Measurements from ENCODE around the gene UNC80.

Gene UNC80

DNA sequence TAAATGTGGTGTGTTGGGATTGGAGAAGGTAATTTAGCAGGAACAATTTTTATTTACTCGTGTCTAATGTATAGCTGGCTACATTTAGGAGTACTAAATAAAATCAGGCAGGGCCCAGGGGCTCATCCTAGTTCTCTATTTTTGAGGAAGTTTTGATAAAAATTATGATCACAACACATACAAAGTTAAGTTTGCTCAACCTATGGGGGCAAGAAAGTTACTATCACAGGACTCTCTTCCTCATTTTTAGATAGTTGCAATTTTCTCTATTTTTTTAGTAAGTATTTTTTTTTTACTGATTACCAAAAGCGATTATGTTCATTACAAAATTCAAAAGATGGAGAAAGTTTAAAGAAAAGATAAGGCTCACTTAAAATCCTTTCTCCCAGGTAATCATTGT lies 170.8 kb downstream of the UNC80 start:
- TF ChIP-seq, protein P1, sequence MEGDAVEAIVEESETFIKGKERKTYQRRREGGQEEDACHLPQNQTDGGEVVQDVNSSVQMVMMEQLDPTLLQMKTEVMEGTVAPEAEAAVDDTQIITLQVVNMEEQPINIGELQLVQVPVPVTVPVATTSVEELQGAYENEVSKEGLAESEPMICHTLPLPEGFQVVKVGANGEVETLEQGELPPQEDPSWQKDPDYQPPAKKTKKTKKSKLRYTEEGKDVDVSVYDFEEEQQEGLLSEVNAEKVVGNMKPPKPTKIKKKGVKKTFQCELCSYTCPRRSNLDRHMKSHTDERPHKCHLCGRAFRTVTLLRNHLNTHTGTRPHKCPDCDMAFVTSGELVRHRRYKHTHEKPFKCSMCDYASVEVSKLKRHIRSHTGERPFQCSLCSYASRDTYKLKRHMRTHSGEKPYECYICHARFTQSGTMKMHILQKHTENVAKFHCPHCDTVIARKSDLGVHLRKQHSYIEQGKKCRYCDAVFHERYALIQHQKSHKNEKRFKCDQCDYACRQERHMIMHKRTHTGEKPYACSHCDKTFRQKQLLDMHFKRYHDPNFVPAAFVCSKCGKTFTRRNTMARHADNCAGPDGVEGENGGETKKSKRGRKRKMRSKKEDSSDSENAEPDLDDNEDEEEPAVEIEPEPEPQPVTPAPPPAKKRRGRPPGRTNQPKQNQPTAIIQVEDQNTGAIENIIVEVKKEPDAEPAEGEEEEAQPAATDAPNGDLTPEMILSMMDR (IDR thresholded peaks at IDR 0.05; ENCODE audit: extremely low read depth, missing control alignments), result no peak
- DNase-seq (ENCODE audit: low spot score), result no peak

DNA sequence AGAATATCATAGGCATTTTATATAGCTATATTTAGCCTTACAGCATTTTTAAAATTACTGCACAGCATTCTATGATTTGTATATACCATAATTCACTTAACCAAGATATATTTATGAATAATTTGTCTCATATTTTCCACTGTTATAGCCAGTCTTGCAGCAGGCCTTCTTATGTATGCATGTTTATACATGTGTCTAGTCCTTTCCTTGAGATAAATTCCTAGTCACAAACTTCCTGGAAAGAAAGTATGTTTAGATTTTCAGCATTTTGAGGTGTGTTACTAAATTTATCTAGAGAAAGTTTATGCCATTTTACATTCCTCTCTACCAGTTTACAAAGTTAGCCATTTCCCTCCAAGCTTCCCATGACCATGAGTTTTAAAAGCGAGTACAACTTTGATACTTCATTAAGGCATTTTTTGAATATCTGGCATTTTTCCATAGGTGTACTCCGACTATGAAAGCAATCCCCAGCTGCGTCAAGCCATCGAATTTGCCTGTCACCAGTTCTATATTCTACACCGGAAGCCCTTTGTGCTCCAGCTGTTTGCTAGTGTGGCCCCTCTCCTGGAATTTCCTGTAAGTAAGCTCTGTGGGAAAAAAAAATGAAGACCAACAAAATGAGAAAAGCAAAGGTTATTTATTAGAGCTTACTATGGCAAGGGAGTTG lies 171.4 kb downstream of the UNC80 start:
- TF ChIP-seq, protein P1 (IDR thresholded peaks at IDR 0.05; ENCODE audit: extremely low read depth, missing control alignments), result no peak
- DNase-seq (ENCODE audit: low spot score), result no peak

DNA sequence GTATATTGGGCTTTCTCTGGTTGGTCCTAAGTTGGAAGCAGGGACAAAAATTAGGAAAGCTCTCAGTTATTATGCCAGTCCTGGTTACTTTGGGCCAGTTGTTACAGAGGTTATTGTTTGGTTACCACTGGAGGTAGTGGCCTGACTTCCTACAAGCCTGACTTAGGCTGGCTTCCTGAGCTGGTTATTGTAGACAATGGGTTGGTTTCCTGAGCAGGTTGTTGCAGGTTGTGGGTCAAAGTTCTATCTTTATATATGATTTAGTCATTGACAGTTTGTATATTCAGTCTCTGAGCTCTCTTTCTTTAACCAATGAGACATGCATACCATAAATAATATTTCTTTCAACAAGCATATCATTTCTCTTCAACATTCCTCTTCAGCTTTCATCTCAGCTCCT lies 172.1 kb downstream of the UNC80 start:
- no peak for DNase-seq (ENCODE audit: low spot score)
- TF ChIP-seq, protein P1 (IDR thresholded peaks at IDR 0.05; ENCODE audit: extremely low read depth, missing control alignments), result no peak

DNA sequence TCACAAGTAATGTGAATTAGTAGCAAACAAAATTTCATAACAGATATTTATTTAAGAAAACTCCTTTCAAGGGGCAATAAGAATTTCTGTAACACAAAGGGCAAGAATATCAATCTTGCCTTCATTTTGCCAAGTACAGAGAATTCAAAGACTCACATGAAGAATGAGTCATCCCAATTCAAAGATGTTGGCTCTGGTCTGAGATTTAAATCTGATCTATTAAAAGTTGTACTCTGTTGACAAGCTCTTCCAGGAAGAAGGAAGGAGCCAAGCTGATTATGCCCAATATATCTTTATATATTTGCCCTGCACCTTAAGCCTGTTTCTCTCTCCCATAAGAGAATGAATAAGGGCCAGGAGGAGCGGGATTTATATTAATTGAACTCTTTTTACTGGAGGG lies 174.9 kb downstream of the UNC80 start:
- no peak for DNase-seq (ENCODE audit: low spot score)
- TF ChIP-seq, protein P1 (IDR thresholded peaks at IDR 0.05; ENCODE audit: extremely low read depth, missing control alignments), result no peak

DNA sequence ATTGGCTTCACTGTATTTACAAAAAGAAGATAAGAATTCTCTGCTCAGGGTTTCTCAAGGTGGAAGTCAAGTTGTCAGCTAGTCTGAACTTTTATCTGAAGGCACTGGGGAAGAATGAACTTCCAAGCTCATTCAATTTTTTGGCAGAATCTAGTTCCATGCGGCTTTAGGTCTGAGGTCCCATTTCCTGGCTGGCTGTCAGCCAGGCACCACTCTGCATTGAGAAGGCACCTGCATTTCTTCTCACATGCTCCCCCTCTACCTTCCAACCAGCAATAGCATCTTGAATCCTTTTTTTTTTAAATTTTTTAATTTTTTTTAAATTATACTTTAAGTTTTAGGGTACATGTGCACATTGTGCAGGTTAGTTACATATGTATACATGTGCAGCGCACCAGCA lies 184.6 kb downstream of the UNC80 start:
- no peak for DNase-seq (ENCODE audit: low spot score)
- TF ChIP-seq, protein P1 (IDR thresholded peaks at IDR 0.05; ENCODE audit: extremely low read depth, missing control alignments), result no peak

DNA sequence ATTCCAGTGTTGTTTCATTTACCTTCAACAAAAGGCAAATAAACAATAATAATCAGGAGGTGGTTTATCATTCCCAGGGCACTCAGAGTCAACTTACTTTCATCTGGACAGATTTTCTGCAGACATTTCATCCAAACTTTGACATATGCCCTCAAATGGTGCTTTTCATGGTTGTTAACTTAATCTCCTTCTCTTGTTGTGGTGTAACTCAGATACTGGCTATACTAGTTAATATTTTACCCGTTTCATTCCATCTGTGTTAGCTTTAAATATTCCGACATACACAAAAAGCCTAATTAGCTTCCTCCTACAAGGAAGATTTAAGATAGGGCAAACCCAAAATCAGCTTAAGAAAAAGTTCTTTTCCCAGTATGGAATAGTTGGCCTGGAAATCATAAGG lies 186.4 kb downstream of the UNC80 start:
- no peak for DNase-seq (ENCODE audit: low spot score)
- TF ChIP-seq, protein P1 (IDR thresholded peaks at IDR 0.05; ENCODE audit: extremely low read depth, missing control alignments), result no peak

DNA sequence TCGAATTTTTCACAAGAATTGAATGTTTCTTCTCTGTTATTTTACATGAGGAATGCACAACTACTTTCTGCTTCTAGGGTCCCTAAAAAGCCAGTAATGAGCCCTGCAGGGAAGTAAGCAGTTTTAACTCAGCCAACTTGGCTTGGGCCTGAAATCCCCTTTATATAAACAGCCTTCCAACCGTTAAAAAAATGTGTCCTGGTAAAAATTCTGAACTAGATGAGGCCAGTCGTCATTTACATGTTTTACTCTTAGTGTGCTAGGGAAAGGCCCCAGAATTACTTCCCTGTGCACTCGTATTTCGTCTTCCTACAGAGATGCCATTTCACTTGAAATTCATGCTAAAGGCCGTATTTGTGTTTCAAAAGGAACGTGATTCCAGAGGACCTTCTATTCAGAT lies 188.4 kb downstream of the UNC80 start:
- TF ChIP-seq, protein P1 (IDR thresholded peaks at IDR 0.05; ENCODE audit: extremely low read depth, missing control alignments), result no peak
- no peak for DNase-seq (ENCODE audit: low spot score)
